ENCODE measurements around the gene CWC27. TPM values are rescaled to one million over a fixed set of nuclear protein-coding genes. Genes with fewer than 3 reads are reported as not detected.
A peak's percentile ranks its signal among the peaks of the same experiment; 100 is the strongest.

The CWC27 gene
- total RNA-seq, 1 donor from 2014 or later = 56.6 TPM

DNA sequence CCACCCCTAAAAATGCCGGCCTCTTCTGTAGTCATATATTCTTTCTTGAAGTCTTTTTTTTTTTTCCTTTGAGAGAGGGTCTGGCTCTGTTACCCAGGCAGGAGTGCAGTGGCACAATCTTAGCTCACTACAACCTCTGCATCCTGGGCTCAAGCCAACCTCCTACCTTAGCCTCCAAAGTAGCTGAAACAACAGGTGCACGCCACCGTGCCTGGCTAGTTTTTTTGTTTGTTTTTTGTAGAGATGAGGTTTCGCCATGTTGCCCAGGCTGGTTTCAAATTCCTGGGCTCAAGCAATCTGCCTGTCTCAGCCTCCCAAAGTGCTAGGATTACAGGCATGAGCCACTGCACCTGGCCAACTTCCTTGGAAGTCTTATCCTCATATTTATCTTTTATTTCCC, 19.3 kb upstream of the CWC27 start:
- H3K4me1 Mint-ChIP-seq = no peaks in the 10 kb centered on the region
- Histone ChIP-seq H4K20me1 (ENCODE audit: low read depth) (peaks cover 13% of the 10 kb centered on the region), H3K79me2 (ENCODE audit: low read depth) (peaks cover 50% of the 10 kb centered on the region), H3K4me2 (no peak overlapping the region), H3K9ac (no peak overlapping the region), H3K27ac (no peak overlapping the region), H3K4me3 (no peak overlapping the region), H3K27me3 (no peaks in the 10 kb centered on the region), H3K36me3 (peaks cover 35% of the 10 kb centered on the region), H3K9me3 (ENCODE audit: low read depth) (no peaks in the 10 kb centered on the region), H2AFZ (replicated peaks) (no peak overlapping the region), H3F3A (ENCODE audit: low read depth) (no peaks in the 10 kb centered on the region), H3K4me1 (peaks cover 6% of the 10 kb centered on the region)
- no peaks in the 10 kb centered on the region for H3K27me3 Mint-ChIP-seq (ENCODE audit: insufficient read depth, low read depth)
- DNase-seq (ENCODE audit: low spot score) = no peak
- TF ChIP-seq EZH2phosphoT487 (IDR thresholded peaks at IDR 0.05) = no peak
- no peak overlapping the region for H3K27ac Mint-ChIP-seq
- peaks cover 6% of the 10 kb centered on the region for H3K36me3 Mint-ChIP-seq
- no peaks in the 10 kb centered on the region for H3K9me3 Mint-ChIP-seq
- no peak overlapping the region for H3K4me3 Mint-ChIP-seq

DNA sequence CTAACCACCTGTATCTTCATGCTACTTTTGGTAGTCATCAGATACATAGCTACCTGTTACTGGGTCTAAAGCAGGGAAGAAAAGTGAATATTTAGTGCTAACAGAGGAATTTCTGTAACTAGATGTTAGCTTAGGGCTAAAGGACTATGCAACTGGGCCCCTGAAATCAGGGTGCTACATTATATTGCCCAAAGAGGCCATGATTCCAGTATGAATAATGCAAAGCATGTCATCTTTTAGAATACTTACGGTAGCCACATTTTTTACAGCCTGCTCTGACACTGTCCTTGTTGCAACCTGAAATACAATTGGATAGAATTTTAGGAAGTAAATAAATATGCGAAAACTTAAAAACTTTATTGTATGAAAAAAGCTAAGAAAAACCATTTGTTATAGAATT, 14.7 kb upstream of the CWC27 start:
- Mint-ChIP-seq H3K4me3 (no peak overlapping the region), H3K27me3 (ENCODE audit: insufficient read depth, low read depth) (no peaks in the 10 kb centered on the region), H3K36me3 (peaks cover 5% of the 10 kb centered on the region), H3K9me3 (no peaks in the 10 kb centered on the region), H3K4me1 (peaks cover 4% of the 10 kb centered on the region), H3K27ac (no peak overlapping the region)
- peaks cover 11% of the 10 kb centered on the region for H4K20me1 ChIP-seq (ENCODE audit: low read depth)
- no peak overlapping the region for H2AFZ ChIP-seq (replicated peaks)
- peaks cover 12% of the 10 kb centered on the region for H3K4me1 ChIP-seq
- no peaks in the 10 kb centered on the region for H3K27me3 ChIP-seq
- H3K79me2 ChIP-seq (ENCODE audit: low read depth) = peaks cover 81% of the 10 kb centered on the region
- no peaks in the 10 kb centered on the region for H3K9me3 ChIP-seq (ENCODE audit: low read depth)
- H3K27ac ChIP-seq = no peak overlapping the region
- H3K4me2 ChIP-seq = no peak overlapping the region
- DNase-seq (ENCODE audit: low spot score) = no peak
- TF ChIP-seq, protein P1, sequence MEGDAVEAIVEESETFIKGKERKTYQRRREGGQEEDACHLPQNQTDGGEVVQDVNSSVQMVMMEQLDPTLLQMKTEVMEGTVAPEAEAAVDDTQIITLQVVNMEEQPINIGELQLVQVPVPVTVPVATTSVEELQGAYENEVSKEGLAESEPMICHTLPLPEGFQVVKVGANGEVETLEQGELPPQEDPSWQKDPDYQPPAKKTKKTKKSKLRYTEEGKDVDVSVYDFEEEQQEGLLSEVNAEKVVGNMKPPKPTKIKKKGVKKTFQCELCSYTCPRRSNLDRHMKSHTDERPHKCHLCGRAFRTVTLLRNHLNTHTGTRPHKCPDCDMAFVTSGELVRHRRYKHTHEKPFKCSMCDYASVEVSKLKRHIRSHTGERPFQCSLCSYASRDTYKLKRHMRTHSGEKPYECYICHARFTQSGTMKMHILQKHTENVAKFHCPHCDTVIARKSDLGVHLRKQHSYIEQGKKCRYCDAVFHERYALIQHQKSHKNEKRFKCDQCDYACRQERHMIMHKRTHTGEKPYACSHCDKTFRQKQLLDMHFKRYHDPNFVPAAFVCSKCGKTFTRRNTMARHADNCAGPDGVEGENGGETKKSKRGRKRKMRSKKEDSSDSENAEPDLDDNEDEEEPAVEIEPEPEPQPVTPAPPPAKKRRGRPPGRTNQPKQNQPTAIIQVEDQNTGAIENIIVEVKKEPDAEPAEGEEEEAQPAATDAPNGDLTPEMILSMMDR (IDR thresholded peaks at IDR 0.05) = no peak
- TF ChIP-seq EZH2phosphoT487 (IDR thresholded peaks at IDR 0.05) (no peak), EZH2 (IDR thresholded peaks at IDR 0.05) (no peak)
- no peak overlapping the region for H3K4me3 ChIP-seq
- H3F3A ChIP-seq (ENCODE audit: low read depth) = peaks cover 4% of the 10 kb centered on the region
- H3K9ac ChIP-seq = no peak overlapping the region
- peaks cover 31% of the 10 kb centered on the region for H3K36me3 ChIP-seq

DNA sequence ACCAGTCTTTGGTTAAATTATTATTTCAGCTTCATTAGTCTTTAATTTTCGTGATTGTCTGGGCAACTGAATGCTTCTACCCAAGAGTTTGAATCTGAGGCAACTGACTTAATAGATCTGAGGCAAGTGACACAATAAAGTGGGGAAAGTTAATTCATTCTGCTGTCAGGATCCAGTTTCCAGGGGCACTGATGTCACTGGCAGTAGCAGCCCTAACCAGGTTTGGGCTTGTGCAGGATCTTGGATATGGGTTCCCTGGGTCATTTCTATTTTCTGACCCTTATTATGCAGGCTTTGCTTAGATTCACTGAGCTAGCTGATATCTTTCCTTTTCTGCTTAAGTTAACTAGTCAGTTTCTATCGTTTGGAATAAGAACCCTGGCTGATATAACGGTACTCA, 9.8 kb upstream of the CWC27 start:
- peaks cover 22% of the 10 kb centered on the region for H4K20me1 ChIP-seq (ENCODE audit: low read depth)
- H3K79me2 ChIP-seq (ENCODE audit: low read depth) = peaks cover 98% of the 10 kb centered on the region

More for the DNA sequence above, 9.8 kb upstream of the CWC27 start:
- Histone ChIP-seq H3K4me2 (peak overlapping the region; percentile 79), H3K36me3 (peaks cover 16% of the 10 kb centered on the region), H3K4me3 (peak overlapping the region; percentile 5), H3F3A (ENCODE audit: low read depth) (peaks cover 41% of the 10 kb centered on the region), H3K4me1 (peaks cover 48% of the 10 kb centered on the region), H3K27me3 (no peaks in the 10 kb centered on the region), H2AFZ (replicated peaks) (no peak overlapping the region), H3K9me3 (ENCODE audit: low read depth) (no peaks in the 10 kb centered on the region), H3K27ac (peak overlapping the region; percentile 100), H3K9ac (peak overlapping the region; percentile 12)
- H3K4me1 Mint-ChIP-seq = peaks cover 19% of the 10 kb centered on the region
- TF ChIP-seq EZH2phosphoT487 (IDR thresholded peaks at IDR 0.05) (no peak), EZH2 (IDR thresholded peaks at IDR 0.05) (no peak)
- TF ChIP-seq, protein P1 (IDR thresholded peaks at IDR 0.05) = no peak
- H3K9me3 Mint-ChIP-seq = no peaks in the 10 kb centered on the region
- H3K36me3 Mint-ChIP-seq = peaks cover 2% of the 10 kb centered on the region
- H3K27ac Mint-ChIP-seq = no peak overlapping the region
- DNase-seq (ENCODE audit: low spot score) = peak; percentile 3
- H3K4me3 Mint-ChIP-seq = no peak overlapping the region
- no peaks in the 10 kb centered on the region for H3K27me3 Mint-ChIP-seq (ENCODE audit: insufficient read depth, low read depth)
